HG03575 (cell line): ENCODE measurements around the gene TWF2.

Source experiments
- ATAC-seq: cut with Tn5 transposase; IDR thresholded peaks from one replicate; pipeline ENCODE4 v1.9.1; 2021; ENCODE audit not compliant: unreplicated experiment, insufficient number of reproducible peaks, low FRiP score; ENCODE audit errors: extremely low read depth

TWF2 gene

GRCh38 chr3:52262447-52262846 is 23.5 kb upstream of the TWF2 start:
- ATAC-seq = no peak

GRCh38 chr3:52259448-52259847 is 20.5 kb upstream of the TWF2 start:
- ATAC-seq = no peak

GRCh38 chr3:52259035-52259434 is 20.1 kb upstream of the TWF2 start:
- no peak for ATAC-seq

- no peak for ATAC-seq
Observed at GRCh38 chr3:52257911-52258310, 19.0 kb upstream of the TWF2 start.

- no peak for ATAC-seq
Observed at GRCh38 chr3:52256622-52257021, 17.7 kb upstream of the TWF2 start.

GRCh38 chr3:52256159-52256558 is 17.2 kb upstream of the TWF2 start:
- no peak for ATAC-seq

- ATAC-seq = no peak
Observed at GRCh38 chr3:52254608-52255007, 15.7 kb upstream of the TWF2 start.

- peak; percentile 68 for ATAC-seq
Observed at GRCh38 chr3:52253314-52254304, 14.7 kb upstream of the TWF2 start.

- ATAC-seq = no peak
Observed at GRCh38 chr3:52250122-52250521, 11.2 kb upstream of the TWF2 start.

- ATAC-seq = no peak
Observed at GRCh38 chr3:52249683-52250082, 10.7 kb upstream of the TWF2 start.

- no peak for ATAC-seq
Observed at GRCh38 chr3:52248816-52249547, 10.0 kb upstream of the TWF2 start.

- no peak for ATAC-seq
Observed at GRCh38 chr3:52248165-52248541, 9.2 kb upstream of the TWF2 start.

- no peak for ATAC-seq
Observed at GRCh38 chr3:52247409-52248164, 8.6 kb upstream of the TWF2 start.

GRCh38 chr3:52246728-52247408 is 7.9 kb upstream of the TWF2 start:
- no peak for ATAC-seq

GRCh38 chr3:52246264-52246620 is 7.3 kb upstream of the TWF2 start:
- no peak for ATAC-seq

- no peak for ATAC-seq
Observed at GRCh38 chr3:52245322-52246263, 6.6 kb upstream of the TWF2 start, which contains the start of gene PPM1M. Gene PPM1M (plus strand): TSS chr3:52245759. CDS start chr3:52245825, 66 bp downstream.

- ATAC-seq = no peak
Observed at GRCh38 chr3:52243791-52244628, 5.1 kb upstream of the TWF2 start.
